ENCODE data around the gene FEZ2. TPM values are rescaled to one million over a fixed set of nuclear protein-coding genes. Genes with fewer than 3 reads are reported as not detected.

FEZ2 gene
- total RNA-seq, 4 donors from 2014 or later = 42.4 to 93.8 (median 61.1) TPM

- TF ChIP-seq CTCF (IDR thresholded peaks at IDR 0.05) (no peak), EP300 (IDR thresholded peaks at IDR 0.05) (no peak), POLR2A (IDR thresholded peaks at IDR 0.05) (no peak)
- no peaks in the 10 kb centered on the region for H3K4me1 ChIP-seq
Measured at GRCh38 chr2:36615222-36615621, 17.3 kb upstream of the FEZ2 start.

GRCh38 chr2:36613801-36614200 is 15.8 kb upstream of the FEZ2 start:
- Histone ChIP-seq H3K36me3 (no peaks in the 10 kb centered on the region), H3K9me3 (no peaks in the 10 kb centered on the region), H3K4me3 (no peak overlapping the region), H3K27me3 (no peaks in the 10 kb centered on the region), H3K27ac (no peak overlapping the region), H3K4me1 (no peaks in the 10 kb centered on the region)
- 43 to 49% methylated on average over 1 of the region's 1 CpG for WGBS, 2 donors
- TF ChIP-seq POLR2A (IDR thresholded peaks at IDR 0.05) = no peak
- no peak for TF ChIP-seq EP300 (IDR thresholded peaks at IDR 0.05)
- TF ChIP-seq CTCF (IDR thresholded peaks at IDR 0.05) = no peak
- no peak for DNase-seq (ENCODE audit: low spot score in 2 of 2)

More at GRCh38 chr2:36615222-36615621, 17.3 kb upstream of the FEZ2 start:
- no peaks in the 10 kb centered on the region for H3K27me3 ChIP-seq
- H3K4me3 ChIP-seq = no peak overlapping the region
- no peak for DNase-seq (ENCODE audit: low spot score in 2 of 2)
- no peaks in the 10 kb centered on the region for H3K9me3 ChIP-seq
- H3K36me3 ChIP-seq = no peaks in the 10 kb centered on the region
- 84% methylated on average over 6 of the region's 6 CpGs for WGBS, 2 donors
- H3K27ac ChIP-seq = no peak overlapping the region

GRCh38 chr2:36611316-36611990 is 13.5 kb upstream of the FEZ2 start:
- H3K27ac ChIP-seq = no peak overlapping the region
- 81% methylated on average over 5 of the region's 5 CpGs for WGBS, 2 donors
- TF ChIP-seq POLR2A (IDR thresholded peaks at IDR 0.05) (no peak), CTCF (IDR thresholded peaks at IDR 0.05) (no peak), EP300 (IDR thresholded peaks at IDR 0.05) (no peak)

GRCh38 chr2:36609507-36609906 is 11.5 kb upstream of the FEZ2 start:
- H3K27ac ChIP-seq = no peak overlapping the region
- no peaks in the 10 kb centered on the region for H3K36me3 ChIP-seq
- no peak for DNase-seq (ENCODE audit: low spot score in 2 of 2)
- no peaks in the 10 kb centered on the region for H3K4me1 ChIP-seq
- H3K4me3 ChIP-seq = no peak overlapping the region
- H3K9me3 ChIP-seq = no peaks in the 10 kb centered on the region
- WGBS, 2 donors = 77 to 86% methylated on average over 1 of the region's 1 CpG
- no peaks in the 10 kb centered on the region for H3K27me3 ChIP-seq
- TF ChIP-seq EP300 (IDR thresholded peaks at IDR 0.05) = no peak
- no peak for TF ChIP-seq CTCF (IDR thresholded peaks at IDR 0.05)
- no peak for TF ChIP-seq POLR2A (IDR thresholded peaks at IDR 0.05)

More at GRCh38 chr2:36611316-36611990, 13.5 kb upstream of the FEZ2 start:
- Histone ChIP-seq H3K27me3 (no peaks in the 10 kb centered on the region), H3K36me3 (no peaks in the 10 kb centered on the region), H3K4me1 (no peaks in the 10 kb centered on the region), H3K4me3 (no peak overlapping the region), H3K9me3 (no peaks in the 10 kb centered on the region)
- no peak for DNase-seq (ENCODE audit: low spot score in 2 of 2)

- Histone ChIP-seq H3K4me3 (no peak overlapping the region), H3K27ac (no peak overlapping the region), H3K27me3 (no peaks in the 10 kb centered on the region), H3K4me1 (no peaks in the 10 kb centered on the region), H3K36me3 (no peaks in the 10 kb centered on the region), H3K9me3 (no peaks in the 10 kb centered on the region)
- TF ChIP-seq CTCF (IDR thresholded peaks at IDR 0.05) = no peak
- no peak for TF ChIP-seq EP300 (IDR thresholded peaks at IDR 0.05)
- TF ChIP-seq POLR2A (IDR thresholded peaks at IDR 0.05) = no peak
- no peak for DNase-seq (ENCODE audit: low spot score in 2 of 2)
- WGBS, 2 donors = 88 to 94% methylated on average over 3 of the region's 3 CpGs
Measured at GRCh38 chr2:36607947-36608346, 10.0 kb upstream of the FEZ2 start.

Data from tibial nerve (tissue), 4 donors.